Aorta (tissue), 5 donors: ENCODE measurements around the gene ATG4D. TPM values are rescaled to one million over a fixed set of nuclear protein-coding genes. Genes with fewer than 3 reads are reported as not detected.

ENCODE experiments used
- ATAC-seq: fragments of 200-7000 bp; cut with Tn5 transposase; one replicate; pipeline ENCODE4 v1.9.1; 2022; ENCODE audit warnings: moderate library complexity; ENCODE audit not compliant: low FRiP score
- DNase-seq, 2 donors: peaks; one replicate each; pipeline ENCODE4 v3.0.0-alpha.2; 2020
- H3K27ac ChIP-seq, 2 donors: one replicate each; pipeline ENCODE4 v1.5.1; 2013; ENCODE audit warnings: low read length in 2 of 2, mild to moderate bottlenecking in 2 of 2, moderate library complexity in 2 of 2, control low read depth in 1 of 2, inconsistent platforms in 1 of 2, low read depth in 1 of 2
- H3K27me3 ChIP-seq, 2 donors: one replicate each; pipeline ENCODE4 v1.6.1; 2013; ENCODE audit warnings: control low read depth in 1 of 2, low read length in 1 of 2, mild to moderate bottlenecking in 1 of 2, moderate library complexity in 1 of 2; ENCODE audit not compliant: insufficient read depth in 2 of 2, control insufficient read depth in 1 of 2
- H3K36me3 ChIP-seq, 2 donors: one replicate each; pipeline ENCODE4 v1.6.1; 2013; ENCODE audit warnings: control low read depth in 1 of 2, low read length in 1 of 2, mild to moderate bottlenecking in 1 of 2; ENCODE audit not compliant: insufficient read depth in 2 of 2, control insufficient read depth in 1 of 2
- H3K4me1 ChIP-seq, 2 donors: one replicate each; pipeline ENCODE4 v1.6.1; 2013; ENCODE audit warnings: low read length in 2 of 2, control low read depth in 1 of 2, mild to moderate bottlenecking in 1 of 2, moderate library complexity in 1 of 2; ENCODE audit not compliant: insufficient read depth in 2 of 2, control insufficient read depth in 1 of 2
- H3K4me3 ChIP-seq, 2 donors: one replicate each; pipeline ENCODE4 v1.5.1; 2013; ENCODE audit warnings: low read length in 2 of 2, control low read depth in 1 of 2, mild to moderate bottlenecking in 1 of 2
- H3K9me3 ChIP-seq: one replicate; pipeline ENCODE4 v1.6.1; 2013; ENCODE audit warnings: mild to moderate bottlenecking, low read length; ENCODE audit not compliant: control insufficient read depth
- WGBS, 2 donors: extraction: QIAGEN DNeasy Blood & Tissue Kit; methylation state at CpG; one replicate each; pipeline ENCODE4 v1.1.7; 2013; 5-methylcytosine and 5-hydroxymethylcytosine counted together
- intact Hi-C, 2 donors: fragments of 100-400 bp; cut with DNase I; formaldehyde crosslinking; loops; one replicate each; pipeline versions ENCODE4 v1.14.2 to v1.15.0; 2022
- polyA plus RNA-seq, 2 donors: library from polyadenylated mRNA; stranded (reverse); fragments of 200-250 nt; gene quantifications; one replicate each; pipeline ENCODE4 v1.2.3, GENCODE V29; 2013
- total RNA-seq, 2 donors: library from RNA; stranded (reverse); fragmentation: NEBNext Ultra II Directional; extraction: Animal tissue kit (Norgen Biotek cat#: 25700); gene quantifications; one replicate each; pipeline ENCODE4 v1.2.1, GENCODE V29; 2021
- donor health status: healthy with polysubstance abuse.
- donor health status: Bipolar disorder and iron deficiency.
- donor health status: DM: no; HTN: no; CAD: no.
- donor health status: DM: no; HTN: no; CAD: no.
- donor health status: DM: yes; HTN: yes; CAD: no.

ATG4D gene
- total and polyA plus RNA-seq, 4 donors: 14.0 to 42.6 (median 17.4) TPM

DNA sequence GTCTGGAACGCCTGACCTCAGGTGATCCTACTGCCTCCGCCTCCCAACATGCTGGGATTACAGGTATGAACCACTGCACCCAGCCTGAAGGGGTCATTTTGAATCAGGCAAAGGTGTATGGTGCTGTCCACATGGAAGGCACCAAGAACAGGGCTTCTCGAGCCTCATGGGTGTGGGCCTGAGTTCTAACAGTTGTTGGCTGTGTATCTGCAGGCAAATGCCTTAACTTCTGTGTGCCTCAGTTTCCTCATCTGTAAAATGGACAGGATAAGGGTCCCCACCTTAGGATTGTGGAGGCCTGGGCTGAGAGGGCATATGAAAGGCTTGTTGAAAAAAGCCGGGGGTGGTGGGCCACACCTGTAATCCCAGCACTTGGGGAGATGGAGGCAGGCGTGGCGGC is 34.2 kb downstream of the ATG4D start:
- WGBS, 2 donors: 75 to 83% methylated on average over 6 of the region's 6 CpGs
- no peaks in the 10 kb centered on the region for H3K9me3 ChIP-seq
- no peaks in the 10 kb centered on the region for H3K27me3 ChIP-seq
- no peak overlapping the region for H3K4me3 ChIP-seq
- DNase-seq (no peak), ATAC-seq (no peak)
- intact Hi-C loops: loop anchor here in 1 of 2 donors (5.0 kb wide), 1 partner anchor 91 kb away; no protein-coding TSS in a partner anchor
- no peaks in the 10 kb centered on the region for H3K36me3 ChIP-seq
- H3K4me1 ChIP-seq: no peaks in the 10 kb centered on the region
- no peak overlapping the region for H3K27ac ChIP-seq

DNA sequence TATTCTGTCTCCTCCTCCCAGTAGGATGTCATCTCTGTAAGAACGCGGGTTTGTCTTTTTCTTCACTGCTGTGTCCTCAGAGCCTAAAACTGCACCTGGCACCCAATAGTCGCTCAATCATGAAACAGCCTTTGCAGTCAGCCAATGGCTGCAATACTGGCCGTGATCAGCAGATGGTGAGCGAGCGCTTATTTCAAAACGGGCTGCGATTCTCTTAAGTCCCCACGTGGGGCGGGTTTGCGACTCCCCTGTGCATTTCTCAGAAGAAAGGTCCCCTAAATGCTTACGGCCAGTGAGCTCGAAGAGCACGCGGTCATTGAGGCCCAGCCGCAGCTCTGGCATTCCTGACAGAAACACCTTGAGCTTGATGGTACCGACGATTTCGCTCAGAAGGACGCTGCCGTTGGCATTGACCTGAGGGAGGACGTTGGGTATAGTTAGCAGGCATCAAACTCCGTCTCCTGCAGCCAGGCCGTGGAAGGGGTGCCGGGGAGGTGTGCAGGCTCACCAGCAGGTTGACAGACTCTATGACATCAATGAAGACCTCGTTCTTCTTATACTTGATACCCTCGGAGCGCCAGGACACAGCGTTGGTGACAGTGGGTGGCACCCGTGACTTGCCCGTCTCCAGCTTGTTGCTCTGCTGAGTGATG is 37.4 kb downstream of the ATG4D start:
- WGBS, 2 donors: 17 to 19% methylated on average over 31 of the region's 31 CpGs

DNA sequence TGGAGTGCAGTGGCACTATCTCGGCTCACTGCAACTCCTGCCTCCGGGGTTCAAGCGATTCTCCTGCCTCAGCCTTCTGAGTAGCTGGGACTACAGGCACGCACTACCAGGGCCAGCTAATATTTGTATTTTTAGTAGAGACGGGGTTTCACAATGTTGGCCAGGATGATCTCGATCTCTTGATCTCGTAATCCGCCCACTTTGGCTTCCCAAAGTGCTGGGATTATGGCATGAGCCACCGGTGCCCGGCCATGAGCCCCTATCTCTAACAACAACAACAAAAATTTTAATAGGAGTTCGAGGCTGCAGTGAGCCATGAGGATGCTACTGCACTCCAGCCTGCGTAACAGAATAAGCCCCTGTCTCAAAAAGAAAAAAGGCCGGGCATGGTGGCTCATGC is 38.4 kb downstream of the ATG4D start:
- ATAC-seq (no peak), DNase-seq (no peak)
- H3K36me3 ChIP-seq: no peaks in the 10 kb centered on the region
- no peak overlapping the region for H3K4me3 ChIP-seq
- intact Hi-C loops: loop anchor here in 1 of 2 donors (5.0 kb wide), 1 partner anchor 115 kb away; no protein-coding TSS in a partner anchor
- H3K9me3 ChIP-seq: no peaks in the 10 kb centered on the region
- no peaks in the 10 kb centered on the region for H3K27me3 ChIP-seq
- WGBS, 2 donors: 84 to 87% methylated on average over 13 of the region's 13 CpGs
- H3K27ac ChIP-seq: no peak overlapping the region
- no peaks in the 10 kb centered on the region for H3K4me1 ChIP-seq

More for the DNA sequence above, 37.4 kb downstream of the ATG4D start:
- DNase-seq (peak; percentile 89 to 95), ATAC-seq (peak; percentile 94)
- Histone ChIP-seq H3K9me3 (no peaks in the 10 kb centered on the region), H3K27me3 (no peaks in the 10 kb centered on the region), H3K36me3 (no peaks in the 10 kb centered on the region), H3K4me1 (no peaks in the 10 kb centered on the region), H3K4me3 (no peak overlapping the region), H3K27ac (no peak overlapping the region)
- intact Hi-C loops: loop anchor here (1.0 to 5.0 kb wide), 4 partner anchors 63 to 118 kb away; no protein-coding TSS in a partner anchor

DNA sequence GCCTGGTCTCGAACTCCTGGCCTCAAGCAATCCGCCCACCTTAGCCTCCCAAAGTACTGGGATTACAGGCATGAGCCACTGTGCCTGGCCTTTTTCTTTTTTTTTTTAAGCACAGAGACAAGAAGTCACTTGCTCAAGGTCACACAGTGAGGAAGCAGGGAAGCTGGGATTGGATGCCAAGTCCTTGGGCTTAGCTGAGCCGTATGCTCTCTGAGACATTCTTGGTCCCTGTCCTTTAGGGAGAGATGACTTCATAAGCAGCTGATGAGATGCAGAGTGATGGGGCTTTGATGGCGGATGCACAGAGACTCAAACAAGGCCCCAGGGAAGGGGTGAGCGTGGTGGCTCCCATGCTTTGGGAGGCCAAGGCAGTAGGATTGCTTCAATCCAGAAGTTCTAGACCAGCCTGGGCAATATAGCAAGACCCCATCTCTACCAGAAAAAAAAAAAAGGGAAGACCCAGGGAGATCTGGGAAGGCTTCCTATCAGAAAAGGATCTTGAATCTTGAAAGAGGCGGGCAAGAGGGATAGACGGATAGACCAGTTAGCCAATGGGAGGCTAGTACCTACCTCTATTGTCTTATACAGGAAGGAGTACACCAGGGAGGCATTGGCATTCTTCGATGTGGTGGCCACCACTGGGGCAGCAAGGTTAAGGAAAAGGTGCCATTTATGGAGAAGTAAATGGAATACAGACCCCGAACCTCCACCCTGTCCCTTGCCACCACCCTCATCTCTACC is 39.5 kb downstream of the ATG4D start:
- Histone ChIP-seq H3K4me3 (no peak overlapping the region), H3K27ac (no peak overlapping the region), H3K27me3 (no peaks in the 10 kb centered on the region), H3K9me3 (no peaks in the 10 kb centered on the region), H3K4me1 (no peaks in the 10 kb centered on the region), H3K36me3 (no peaks in the 10 kb centered on the region)
- ATAC-seq: no peak
- no peak for DNase-seq
- 81 to 85% methylated on average over 9 of the region's 9 CpGs for WGBS, 2 donors
- intact Hi-C loops: loop anchor here in 1 of 2 donors (5.0 kb wide), 1 partner anchor 114 kb away; no protein-coding TSS in a partner anchor

DNA sequence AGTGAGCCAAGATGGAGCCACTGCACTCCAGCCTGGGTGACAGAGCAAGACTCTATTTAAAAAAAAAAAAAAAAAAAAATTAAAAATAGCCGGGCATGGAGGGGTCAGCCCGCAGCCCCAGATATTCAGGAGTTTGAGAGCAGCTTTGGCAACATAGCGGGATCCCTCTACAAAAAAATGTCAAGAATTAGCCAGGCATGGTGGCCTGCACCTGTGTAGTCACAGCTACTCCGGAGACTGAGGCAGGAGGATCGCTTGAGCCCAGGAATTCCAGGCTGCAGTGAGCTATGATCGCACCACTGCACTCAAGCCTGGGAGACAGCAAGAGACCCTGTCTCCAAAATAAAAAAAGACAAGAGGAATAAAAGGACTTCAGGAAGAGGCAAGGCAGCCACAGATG is 42.7 kb downstream of the ATG4D start:
- Histone ChIP-seq H3K9me3 (no peaks in the 10 kb centered on the region), H3K36me3 (no peaks in the 10 kb centered on the region), H3K4me1 (no peaks in the 10 kb centered on the region), H3K4me3 (no peak overlapping the region), H3K27ac (no peak overlapping the region), H3K27me3 (no peaks in the 10 kb centered on the region)
- DNase-seq (no peak), ATAC-seq (no peak)
- intact Hi-C loops: no loop called here
- 63 to 81% methylated on average over 6 of the region's 6 CpGs for WGBS, 2 donors

DNA sequence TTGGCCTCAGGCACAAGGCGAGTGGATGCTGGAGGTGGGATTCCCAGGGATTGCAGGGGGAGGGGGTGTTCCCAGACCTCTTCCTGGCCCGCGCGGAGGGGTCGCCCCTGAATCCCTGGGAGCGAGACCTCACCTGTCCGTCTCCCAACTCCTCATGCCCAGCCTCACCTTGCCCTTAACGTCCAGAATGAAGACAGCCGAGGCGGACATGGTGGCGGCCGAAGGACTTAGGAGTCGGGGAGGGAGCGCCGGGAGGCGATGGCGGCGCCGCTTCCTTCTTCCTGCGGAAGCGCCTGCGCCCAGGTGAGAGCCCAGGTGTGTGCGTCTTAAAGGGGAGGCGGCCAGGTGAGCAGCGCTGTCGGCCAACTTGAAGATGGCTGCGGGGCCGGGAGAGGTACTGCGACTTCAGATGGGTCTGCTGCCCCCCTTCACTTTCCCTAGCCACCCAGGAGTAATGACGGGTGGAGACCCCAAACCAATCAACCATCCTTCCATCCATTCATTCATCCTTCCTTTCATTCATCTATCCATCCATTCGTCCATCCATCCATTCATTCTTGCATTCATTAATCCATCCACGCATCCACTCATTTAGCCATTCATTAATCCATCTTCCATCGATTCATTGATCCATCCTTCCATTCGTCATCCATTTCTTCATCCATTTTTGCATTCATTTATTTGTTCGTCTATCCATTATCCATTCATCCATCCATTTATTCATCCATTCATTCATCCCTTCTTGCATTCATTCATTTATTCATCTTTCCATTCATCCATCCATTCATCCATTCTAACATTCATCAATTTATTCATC is 43.5 kb downstream of the ATG4D start, which contains the start of gene AP1M2:
AP1M2 (minus strand) TSS at position 291 of the 817 bp plus-strand sequence; CDS start at position 210, 81 bp downstream.
- Histone ChIP-seq H3K4me1 (no peaks in the 10 kb centered on the region), H3K4me3 (no peak within 1 kb of the TSS), H3K9me3 (no peaks in the 10 kb centered on the region), H3K27me3 (no peaks in the 10 kb centered on the region), H3K36me3 (no peaks in the 10 kb centered on the region), H3K27ac (no peak within 1 kb of the TSS)
- WGBS, 2 donors: 16% methylated on average over 30 to 35 of the region's 35 CpGs
- DNase-seq (no peak), ATAC-seq (no peak)
- intact Hi-C loops: no loop called here

DNA sequence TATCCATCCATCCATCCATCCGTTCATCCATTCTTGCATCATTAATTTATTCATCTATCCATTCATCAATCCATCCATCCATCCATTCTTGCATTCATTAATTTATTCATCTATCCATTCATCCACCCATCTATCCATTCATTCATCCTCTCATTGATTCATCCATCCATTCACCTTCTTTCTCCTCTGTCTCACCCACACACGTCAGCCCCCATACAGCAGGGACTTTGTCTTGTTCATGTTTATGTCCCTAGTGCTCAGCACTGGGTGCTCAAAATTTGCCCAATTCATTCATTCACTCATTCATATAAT is 44.1 kb downstream of the ATG4D start:
- Histone ChIP-seq H3K9me3 (no peaks in the 10 kb centered on the region), H3K27ac (no peak overlapping the region), H3K27me3 (no peaks in the 10 kb centered on the region), H3K4me1 (no peaks in the 10 kb centered on the region), H3K36me3 (no peaks in the 10 kb centered on the region), H3K4me3 (no peak overlapping the region)
- intact Hi-C loops: no loop called here
- 84 to 85% methylated on average over 2 of the region's 2 CpGs for WGBS, 2 donors
- ATAC-seq (no peak), DNase-seq (no peak)

DNA sequence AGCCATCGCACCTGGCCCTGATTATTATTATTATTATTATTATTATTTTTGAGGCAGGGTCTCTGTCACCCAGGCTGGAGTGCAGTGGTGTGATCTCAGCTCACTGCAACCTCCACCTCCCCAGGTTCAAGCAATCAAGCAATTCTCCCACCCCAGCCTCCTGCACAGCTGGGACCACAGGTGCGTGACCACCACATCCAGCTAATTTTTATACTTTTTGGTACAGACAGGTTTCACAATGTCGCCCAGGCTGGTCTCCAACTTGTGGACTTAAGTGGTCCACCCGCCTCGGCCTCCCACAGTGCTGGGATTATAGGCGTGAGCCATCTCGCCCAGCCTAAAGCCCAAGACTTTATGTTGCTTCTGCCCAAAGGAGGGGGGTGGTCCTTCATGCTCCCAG is 49.4 kb downstream of the ATG4D start:
- intact Hi-C loops: no loop called here
- ATAC-seq: no peak
- H3K4me1 ChIP-seq: no peaks in the 10 kb centered on the region
- 93 to 97% methylated on average over 7 of the region's 7 CpGs for WGBS, 2 donors
- no peak overlapping the region for H3K4me3 ChIP-seq
- no peaks in the 10 kb centered on the region for H3K36me3 ChIP-seq
- no peaks in the 10 kb centered on the region for H3K27me3 ChIP-seq
- DNase-seq: no peak
- H3K27ac ChIP-seq: no peak overlapping the region
- no peaks in the 10 kb centered on the region for H3K9me3 ChIP-seq
